Esophagus muscularis mucosa (tissue), 3 donors: Measurements from ENCODE around the gene TAS1R1.

Experiments
- CTCF ChIP-seq, 3 experiments: fragments of 200-600 bp in 2 of 3; fragments of 450-650 bp in 1 of 3; sonication (generic) in 2 of 3; IDR thresholded peaks; one replicate each; pipeline ENCODE4 v1.5.1; 2017 to 2019; ENCODE audit warnings: antibody characterized with exemption in 3 of 3, mild to moderate bottlenecking in 2 of 3, moderate library complexity in 1 of 3
- EP300 ChIP-seq: sonication (generic); formaldehyde crosslinking; IDR thresholded peaks from one replicate; pipeline ENCODE4 v1.6.1; 2017; ENCODE audit warnings: antibody characterized with exemption

GRCh38 chr1:6544831-6545230 is 10.3 kb upstream of the TAS1R1 start:
- no peak for TF ChIP-seq EP300
- TF ChIP-seq CTCF (IDR thresholded peaks at IDR 0.05) = no peak
